HFF-Myc (cell line): ENCODE measurements around the gene KRTDAP.

Experiments used
- DNase-seq: peaks from one replicate; pipeline ENCODE4 v3.0.0-alpha.2; 2011; ENCODE audit warnings: low read depth; ENCODE audit errors: extremely low read depth
- H3K4me3 ChIP-seq: replicated peaks from 2 replicates; pipeline ENCODE4 v1.5.1; 2011; ENCODE audit warnings: low read depth, mild to moderate bottlenecking, control low read depth, low read length
- CTCF ChIP-seq: IDR thresholded peaks from 2 replicates; pipeline ENCODE4 v1.5.1; 2012; ENCODE audit warnings: mild to moderate bottlenecking, low read depth, low read length, control low read depth; ENCODE audit errors: missing control alignments

The KRTDAP gene

GRCh38 chr19:35455616-35456201, 34.6 kb downstream of the KRTDAP start:
- H3K4me3 ChIP-seq: no peak overlapping the region
- no peak for DNase-seq
- no peak for TF ChIP-seq CTCF

DNA sequence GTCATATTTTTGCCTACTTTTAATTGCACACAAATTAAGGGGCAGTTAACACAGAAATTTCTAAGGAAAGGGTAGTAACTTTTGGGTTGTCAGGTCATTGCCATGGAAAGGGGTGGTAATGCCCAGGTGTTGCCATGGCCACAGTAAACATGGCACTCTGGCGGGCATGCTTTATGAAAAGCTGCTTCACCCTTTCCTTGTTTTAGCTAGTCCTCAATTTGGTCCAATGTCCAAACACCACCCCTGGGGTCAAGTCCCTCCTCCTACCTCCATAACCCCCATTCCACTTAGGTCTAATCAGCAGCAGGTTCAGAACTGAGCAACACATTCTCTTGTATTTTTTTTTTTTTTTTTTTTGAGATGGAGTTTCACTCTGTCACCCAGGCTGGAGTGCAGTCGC, 35.6 kb downstream of the KRTDAP start:
- DNase-seq: no peak
- H3K4me3 ChIP-seq: no peak overlapping the region
- no peak for TF ChIP-seq CTCF

DNA sequence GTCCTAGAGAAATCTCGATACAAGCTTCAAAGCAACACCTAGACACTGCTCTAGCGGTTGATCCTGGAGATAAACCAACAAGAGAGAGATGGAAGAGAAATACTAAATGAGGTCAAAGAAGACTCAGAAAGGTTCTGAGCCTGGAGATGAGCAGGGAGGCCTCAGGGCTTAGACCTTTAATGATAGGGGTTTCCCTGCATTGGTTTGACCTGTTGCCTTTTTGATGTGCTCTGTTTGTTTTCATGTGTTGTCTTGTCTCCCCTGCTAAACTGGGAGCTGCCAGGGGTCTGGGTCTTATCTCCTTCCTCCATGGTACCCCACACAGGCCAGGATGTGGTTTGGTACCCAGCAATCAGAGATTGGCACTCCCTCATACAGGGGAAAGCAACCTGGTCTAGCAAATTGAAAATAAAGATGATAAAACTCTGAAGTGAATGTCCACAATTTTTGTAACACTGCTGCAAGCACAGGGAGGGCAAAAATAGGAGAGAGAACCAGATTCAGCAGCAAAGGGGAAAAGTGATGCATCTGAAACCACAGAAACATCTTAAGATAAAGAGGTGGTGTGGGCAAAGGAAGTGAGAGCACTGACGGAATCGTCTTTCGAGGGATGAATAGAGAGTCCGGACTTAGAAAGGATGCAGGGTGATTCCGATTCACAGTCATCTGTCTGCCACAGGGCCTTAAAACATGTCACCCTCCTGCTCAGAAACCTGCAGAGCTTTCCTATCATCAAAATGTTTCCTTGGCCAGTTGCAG, 38.7 kb downstream of the KRTDAP start:
- no peak for DNase-seq
- TF ChIP-seq CTCF: no peak

DNA sequence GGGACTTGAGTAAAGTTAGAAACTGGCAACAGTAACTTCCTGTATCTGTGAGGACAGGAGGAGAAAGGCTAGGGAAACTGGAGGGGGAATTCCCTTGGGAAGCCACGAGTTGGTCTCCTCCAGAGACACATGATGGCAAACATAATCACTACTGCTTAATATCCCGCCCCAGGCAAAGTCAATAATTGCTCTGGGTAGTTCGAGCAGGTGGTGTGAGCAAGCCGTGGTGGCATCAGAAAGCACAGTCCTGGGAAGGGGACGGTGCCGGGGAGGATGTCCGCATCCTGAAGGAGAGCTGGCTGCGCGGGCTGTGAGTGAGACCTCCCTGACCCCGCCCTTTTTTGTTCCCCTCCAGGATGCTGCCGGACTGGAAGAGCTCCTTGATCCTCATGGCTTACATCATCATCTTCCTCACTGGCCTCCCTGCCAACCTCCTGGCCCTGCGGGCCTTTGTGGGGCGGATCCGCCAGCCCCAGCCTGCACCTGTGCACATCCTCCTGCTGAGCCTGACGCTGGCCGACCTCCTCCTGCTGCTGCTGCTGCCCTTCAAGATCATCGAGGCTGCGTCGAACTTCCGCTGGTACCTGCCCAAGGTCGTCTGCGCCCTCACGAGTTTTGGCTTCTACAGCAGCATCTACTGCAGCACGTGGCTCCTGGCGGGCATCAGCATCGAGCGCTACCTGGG, 40.8 kb downstream of the KRTDAP start:
- DNase-seq: no peak
- no peak overlapping the region for H3K4me3 ChIP-seq
- TF ChIP-seq CTCF: no peak

More for the DNA sequence above, 38.7 kb downstream of the KRTDAP start:
- no peak overlapping the region for H3K4me3 ChIP-seq

GRCh38 chr19:35447606-35448469, 42.4 kb downstream of the KRTDAP start, which contains the start of gene FFAR2:
FFAR2 (plus strand) TSS chr19:35448257; CDS start chr19:35449715, 1,458 bp downstream.
- TF ChIP-seq CTCF: no peak
- H3K4me3 ChIP-seq: no peak within 1 kb of the TSS
- DNase-seq: no peak

- no peak overlapping the region for H3K4me3 ChIP-seq
- DNase-seq: no peak
- no peak for TF ChIP-seq CTCF
Observed at GRCh38 chr19:35445826-35446593, 44.3 kb downstream of the KRTDAP start.
